ENCODE data around the gene ROBO3. TPM values are rescaled to one million over a fixed set of nuclear protein-coding genes. Genes with fewer than 3 reads are reported as not detected.

Gene ROBO3
- total RNA-seq, 4 donors from 2014 or later = 7.1 to 21.8 (median 11.1) TPM

GRCh38 chr11:124869856-124870387 lies 4.7 kb downstream of the ROBO3 start:
- peaks cover 0 to 11% of the 10 kb centered on the region in 2 donors for H3K4me1 ChIP-seq
- intact Hi-C loops (cut with DNase I; ENCODE audit: low total_unique reads) = no loop called here
- TF ChIP-seq, protein P1, sequence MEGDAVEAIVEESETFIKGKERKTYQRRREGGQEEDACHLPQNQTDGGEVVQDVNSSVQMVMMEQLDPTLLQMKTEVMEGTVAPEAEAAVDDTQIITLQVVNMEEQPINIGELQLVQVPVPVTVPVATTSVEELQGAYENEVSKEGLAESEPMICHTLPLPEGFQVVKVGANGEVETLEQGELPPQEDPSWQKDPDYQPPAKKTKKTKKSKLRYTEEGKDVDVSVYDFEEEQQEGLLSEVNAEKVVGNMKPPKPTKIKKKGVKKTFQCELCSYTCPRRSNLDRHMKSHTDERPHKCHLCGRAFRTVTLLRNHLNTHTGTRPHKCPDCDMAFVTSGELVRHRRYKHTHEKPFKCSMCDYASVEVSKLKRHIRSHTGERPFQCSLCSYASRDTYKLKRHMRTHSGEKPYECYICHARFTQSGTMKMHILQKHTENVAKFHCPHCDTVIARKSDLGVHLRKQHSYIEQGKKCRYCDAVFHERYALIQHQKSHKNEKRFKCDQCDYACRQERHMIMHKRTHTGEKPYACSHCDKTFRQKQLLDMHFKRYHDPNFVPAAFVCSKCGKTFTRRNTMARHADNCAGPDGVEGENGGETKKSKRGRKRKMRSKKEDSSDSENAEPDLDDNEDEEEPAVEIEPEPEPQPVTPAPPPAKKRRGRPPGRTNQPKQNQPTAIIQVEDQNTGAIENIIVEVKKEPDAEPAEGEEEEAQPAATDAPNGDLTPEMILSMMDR (IDR thresholded peaks at IDR 0.05) = no peak
- TF ChIP-seq POLR2A (IDR thresholded peaks at IDR 0.05) = no peak
- H3K4me3 ChIP-seq = no peak overlapping the region
- H3K9me3 ChIP-seq = no peaks in the 10 kb centered on the region
- no peak overlapping the region for H3K27ac ChIP-seq
- no peaks in the 10 kb centered on the region for H3K36me3 ChIP-seq
- H3K27me3 ChIP-seq = peaks cover 26 to 51% of the 10 kb centered on the region in 2 donors
- no peak for DNase-seq

GRCh38 chr11:124870430-124870829 lies 5.2 kb downstream of the ROBO3 start:
- H3K27me3 ChIP-seq = peaks cover 21 to 48% of the 10 kb centered on the region in 2 donors
- intact Hi-C loops (cut with DNase I; ENCODE audit: low total_unique reads) = no loop called here
- H3K4me3 ChIP-seq = no peak overlapping the region
- H3K9me3 ChIP-seq = no peaks in the 10 kb centered on the region
- TF ChIP-seq POLR2A (IDR thresholded peaks at IDR 0.05) = no peak
- TF ChIP-seq, protein P1 (IDR thresholded peaks at IDR 0.05) = no peak
- no peaks in the 10 kb centered on the region for H3K36me3 ChIP-seq
- peaks cover 0 to 7% of the 10 kb centered on the region in 2 donors for H3K4me1 ChIP-seq
- DNase-seq = no peak
- no peak overlapping the region for H3K27ac ChIP-seq

DNA sequence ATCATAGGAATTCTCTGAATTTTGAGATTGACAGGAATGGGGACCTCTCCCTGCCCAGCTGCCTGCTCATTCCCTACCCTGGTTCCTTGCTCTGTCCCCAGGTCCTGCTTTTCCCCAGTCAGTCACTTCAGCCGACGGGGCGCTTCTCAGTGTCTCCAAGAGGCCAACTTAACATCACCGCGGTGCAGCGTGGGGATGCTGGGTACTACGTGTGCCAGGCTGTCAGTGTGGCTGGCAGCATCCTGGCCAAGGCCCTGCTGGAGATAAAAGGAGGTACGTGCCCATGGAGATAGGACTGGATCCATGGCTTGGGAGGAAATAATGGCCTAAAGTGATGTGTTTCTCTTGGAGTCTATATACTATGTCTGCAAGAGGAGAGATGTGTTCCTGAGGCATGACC lies 7.0 kb downstream of the ROBO3 start:
- H3K27ac ChIP-seq = no peak overlapping the region
- peaks cover 0 to 7% of the 10 kb centered on the region in 2 donors for H3K4me1 ChIP-seq
- H3K9me3 ChIP-seq = no peaks in the 10 kb centered on the region
- DNase-seq = no peak
- TF ChIP-seq, protein P1 (IDR thresholded peaks at IDR 0.05) = no peak
- no peak for TF ChIP-seq POLR2A (IDR thresholded peaks at IDR 0.05)
- intact Hi-C loops (cut with DNase I; ENCODE audit: low total_unique reads) = no loop called here
- no peak overlapping the region for H3K4me3 ChIP-seq
- no peaks in the 10 kb centered on the region for H3K36me3 ChIP-seq
- peaks cover 8 to 30% of the 10 kb centered on the region in 2 donors for H3K27me3 ChIP-seq

GRCh38 chr11:124872741-124873140 lies 7.5 kb downstream of the ROBO3 start:
- TF ChIP-seq, protein P1 (IDR thresholded peaks at IDR 0.05) = no peak
- no peak for TF ChIP-seq POLR2A (IDR thresholded peaks at IDR 0.05)

DNA sequence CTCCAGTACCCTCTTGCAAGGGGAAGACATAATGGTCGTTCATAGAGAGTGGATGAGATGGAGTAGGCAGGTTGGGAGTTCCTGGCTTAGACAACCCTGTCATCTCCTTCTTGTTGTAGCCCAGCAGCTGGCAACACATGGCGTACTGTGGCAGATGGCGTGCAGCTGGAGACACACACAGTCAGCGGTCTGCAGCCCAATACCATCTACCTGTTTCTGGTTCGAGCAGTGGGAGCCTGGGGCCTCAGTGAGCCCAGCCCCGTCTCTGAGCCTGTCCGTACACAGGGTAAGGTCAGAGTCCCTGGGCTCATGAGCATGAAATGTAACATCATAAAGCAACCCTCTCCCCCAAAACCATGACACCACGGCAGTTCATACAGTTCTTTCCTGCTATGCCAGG lies 8.7 kb downstream of the ROBO3 start:
- Histone ChIP-seq H3K36me3 (no peaks in the 10 kb centered on the region), H3K27me3 (peaks cover 1 to 16% of the 10 kb centered on the region in 2 donors), H3K4me1 (peaks cover 0 to 4% of the 10 kb centered on the region in 2 donors), H3K4me3 (no peak overlapping the region), H3K9me3 (no peaks in the 10 kb centered on the region), H3K27ac (no peak overlapping the region)
- intact Hi-C loops (cut with DNase I; ENCODE audit: low total_unique reads) = no loop called here
- DNase-seq = no peak
- no peak for TF ChIP-seq POLR2A (IDR thresholded peaks at IDR 0.05)

More at GRCh38 chr11:124872741-124873140, 7.5 kb downstream of the ROBO3 start:
- H3K27ac ChIP-seq = no peak overlapping the region
- intact Hi-C loops (cut with DNase I; ENCODE audit: low total_unique reads) = no loop called here
- peaks cover 8 to 26% of the 10 kb centered on the region in 2 donors for H3K27me3 ChIP-seq
- no peaks in the 10 kb centered on the region for H3K36me3 ChIP-seq
- no peak overlapping the region for H3K4me3 ChIP-seq
- peaks cover 0 to 5% of the 10 kb centered on the region in 2 donors for H3K4me1 ChIP-seq
- DNase-seq = no peak
- H3K9me3 ChIP-seq = no peaks in the 10 kb centered on the region

All from uterus (tissue), 4 donors.